Measurements from ENCODE around the gene ACAP3. TPM values are rescaled to one million over a fixed set of nuclear protein-coding genes. Genes with fewer than 3 reads are reported as not detected.

The ACAP3 gene

Small RNA genes within 50 kb of the gene (small RNA-seq; reads per million reads assigned to genes)
- not detected for gene MIR6726 (ENCODE audit: insufficient read depth)

Measured in neuronal stem cell (in vitro differentiated cells).